ENCODE data around the gene RAD51B.

RAD51B gene

DNA sequence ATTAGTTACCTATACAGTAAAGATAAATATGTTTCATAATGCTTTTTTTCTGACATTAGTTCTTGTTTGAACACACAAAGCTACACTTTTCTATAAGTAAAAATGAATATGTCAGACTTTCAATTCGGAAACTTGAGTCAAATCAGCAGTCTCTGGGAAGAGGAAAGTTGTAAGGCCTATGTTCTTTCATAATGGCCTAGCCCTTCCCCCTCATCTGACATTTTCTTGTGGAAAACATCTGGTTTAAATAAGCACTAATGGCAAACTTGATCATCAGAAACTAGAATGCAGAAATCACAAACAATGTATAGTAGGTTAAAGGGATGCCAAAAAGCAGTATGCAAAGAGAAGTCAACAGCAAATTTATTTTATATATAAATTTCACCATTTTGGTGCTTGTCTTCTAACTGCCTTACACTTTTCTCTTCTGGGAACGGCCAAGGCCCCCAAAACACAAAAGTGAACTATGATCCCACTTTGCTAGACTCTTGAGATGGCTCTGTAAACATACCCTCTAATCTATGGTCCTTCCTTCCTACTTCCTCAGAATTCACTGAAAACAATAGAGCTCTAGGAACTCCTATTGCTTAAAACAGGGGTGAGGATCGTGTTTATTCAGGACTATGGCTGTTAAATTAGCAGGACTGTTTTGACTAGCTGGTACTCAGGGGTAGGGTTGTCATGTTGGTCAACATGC, 444.1 kb downstream of the RAD51B start:
- Histone ChIP-seq H3K9me3 (ENCODE audit: control insufficient read depth, insufficient read depth, low read depth, low read length) (no peaks in the 10 kb centered on the region), H3K36me3 (ENCODE audit: control insufficient read depth in 2 of 2, insufficient read depth in 1 of 2, low read length in 2 of 2) (no peaks in the 10 kb centered on the region), H3K27ac (ENCODE audit: extremely low read depth, low read depth, low read length) (no peak overlapping the region), H3K4me3 (ENCODE audit: low read depth, low read length) (no peak overlapping the region), H3K4me1 (ENCODE audit: control insufficient read depth, insufficient read depth, low read length) (no peaks in the 10 kb centered on the region)
- ChIA-PET CTCF (interaction anchor here (0.6 to 1.2 kb wide), 2 partner anchors 329 to 373 kb away, joined by 3 read pairs; no protein-coding TSS in a partner anchor), POLR2A (no interaction called here)
- TF ChIP-seq, protein P1, sequence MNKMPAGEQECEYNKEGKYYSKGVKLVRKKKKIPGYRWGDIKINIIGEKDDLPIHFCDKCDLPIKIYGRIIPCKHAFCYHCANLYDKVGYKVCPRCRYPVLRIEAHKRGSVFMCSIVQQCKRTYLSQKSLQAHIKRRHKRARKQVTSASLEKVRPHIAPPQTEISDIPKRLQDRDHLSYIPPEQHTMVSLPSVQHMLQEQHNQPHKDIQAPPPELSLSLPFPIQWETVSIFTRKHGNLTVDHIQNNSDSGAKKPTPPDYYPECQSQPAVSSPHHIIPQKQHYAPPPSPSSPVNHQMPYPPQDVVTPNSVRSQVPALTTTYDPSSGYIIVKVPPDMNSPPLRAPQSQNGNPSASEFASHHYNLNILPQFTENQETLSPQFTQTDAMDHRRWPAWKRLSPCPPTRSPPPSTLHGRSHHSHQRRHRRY (tag by site-specific recombination; IDR thresholded peaks at IDR 0.05) = no peak
- TF ChIP-seq, protein P2, sequence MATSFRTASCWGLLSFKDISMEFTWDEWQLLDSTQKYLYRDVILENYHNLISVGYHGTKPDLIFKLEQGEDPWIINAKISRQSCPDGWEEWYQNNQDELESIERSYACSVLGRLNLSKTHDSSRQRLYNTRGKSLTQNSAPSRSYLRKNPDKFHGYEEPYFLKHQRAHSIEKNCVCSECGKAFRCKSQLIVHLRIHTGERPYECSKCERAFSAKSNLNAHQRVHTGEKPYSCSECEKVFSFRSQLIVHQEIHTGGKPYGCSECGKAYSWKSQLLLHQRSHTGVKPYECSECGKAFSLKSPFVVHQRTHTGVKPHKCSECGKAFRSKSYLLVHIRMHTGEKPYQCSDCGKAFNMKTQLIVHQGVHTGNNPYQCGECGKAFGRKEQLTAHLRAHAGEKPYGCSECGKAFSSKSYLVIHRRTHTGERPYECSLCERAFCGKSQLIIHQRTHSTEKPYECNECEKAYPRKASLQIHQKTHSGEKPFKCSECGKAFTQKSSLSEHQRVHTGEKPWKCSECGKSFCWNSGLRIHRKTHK (tag by site-specific recombination; IDR thresholded peaks at IDR 0.05) = no peak
- no peak for TF ChIP-seq ZNF23 (tag by site-specific recombination; IDR thresholded peaks at IDR 0.05; ENCODE audit: borderline replicate concordance)
- no peak for TF ChIP-seq ZNF146 (tag by site-specific recombination; IDR thresholded peaks at IDR 0.05)
- 0 out of 2 replicates have a peak, but pooled peaks have one; percentile 18 for TF ChIP-seq ZNF335 (tag by site-specific recombination; conservative IDR thresholded peaks at IDR 0.05)
- TF ChIP-seq, protein P3, sequence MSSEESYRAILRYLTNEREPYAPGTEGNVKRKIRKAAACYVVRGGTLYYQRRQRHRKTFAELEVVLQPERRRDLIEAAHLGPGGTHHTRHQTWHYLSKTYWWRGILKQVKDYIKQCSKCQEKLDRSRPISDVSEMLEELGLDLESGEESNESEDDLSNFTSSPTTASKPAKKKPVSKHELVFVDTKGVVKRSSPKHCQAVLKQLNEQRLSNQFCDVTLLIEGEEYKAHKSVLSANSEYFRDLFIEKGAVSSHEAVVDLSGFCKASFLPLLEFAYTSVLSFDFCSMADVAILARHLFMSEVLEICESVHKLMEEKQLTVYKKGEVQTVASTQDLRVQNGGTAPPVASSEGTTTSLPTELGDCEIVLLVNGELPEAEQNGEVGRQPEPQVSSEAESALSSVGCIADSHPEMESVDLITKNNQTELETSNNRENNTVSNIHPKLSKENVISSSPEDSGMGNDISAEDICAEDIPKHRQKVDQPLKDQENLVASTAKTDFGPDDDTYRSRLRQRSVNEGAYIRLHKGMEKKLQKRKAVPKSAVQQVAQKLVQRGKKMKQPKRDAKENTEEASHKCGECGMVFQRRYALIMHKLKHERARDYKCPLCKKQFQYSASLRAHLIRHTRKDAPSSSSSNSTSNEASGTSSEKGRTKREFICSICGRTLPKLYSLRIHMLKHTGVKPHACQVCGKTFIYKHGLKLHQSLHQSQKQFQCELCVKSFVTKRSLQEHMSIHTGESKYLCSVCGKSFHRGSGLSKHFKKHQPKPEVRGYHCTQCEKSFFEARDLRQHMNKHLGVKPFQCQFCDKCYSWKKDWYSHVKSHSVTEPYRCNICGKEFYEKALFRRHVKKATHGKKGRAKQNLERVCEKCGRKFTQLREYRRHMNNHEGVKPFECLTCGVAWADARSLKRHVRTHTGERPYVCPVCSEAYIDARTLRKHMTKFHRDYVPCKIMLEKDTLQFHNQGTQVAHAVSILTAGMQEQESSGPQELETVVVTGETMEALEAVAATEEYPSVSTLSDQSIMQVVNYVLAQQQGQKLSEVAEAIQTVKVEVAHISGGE (tag by site-specific recombination; conservative IDR thresholded peaks at IDR 0.05; ENCODE audit: low read depth) = no peak
- TF ChIP-seq, protein P4, sequence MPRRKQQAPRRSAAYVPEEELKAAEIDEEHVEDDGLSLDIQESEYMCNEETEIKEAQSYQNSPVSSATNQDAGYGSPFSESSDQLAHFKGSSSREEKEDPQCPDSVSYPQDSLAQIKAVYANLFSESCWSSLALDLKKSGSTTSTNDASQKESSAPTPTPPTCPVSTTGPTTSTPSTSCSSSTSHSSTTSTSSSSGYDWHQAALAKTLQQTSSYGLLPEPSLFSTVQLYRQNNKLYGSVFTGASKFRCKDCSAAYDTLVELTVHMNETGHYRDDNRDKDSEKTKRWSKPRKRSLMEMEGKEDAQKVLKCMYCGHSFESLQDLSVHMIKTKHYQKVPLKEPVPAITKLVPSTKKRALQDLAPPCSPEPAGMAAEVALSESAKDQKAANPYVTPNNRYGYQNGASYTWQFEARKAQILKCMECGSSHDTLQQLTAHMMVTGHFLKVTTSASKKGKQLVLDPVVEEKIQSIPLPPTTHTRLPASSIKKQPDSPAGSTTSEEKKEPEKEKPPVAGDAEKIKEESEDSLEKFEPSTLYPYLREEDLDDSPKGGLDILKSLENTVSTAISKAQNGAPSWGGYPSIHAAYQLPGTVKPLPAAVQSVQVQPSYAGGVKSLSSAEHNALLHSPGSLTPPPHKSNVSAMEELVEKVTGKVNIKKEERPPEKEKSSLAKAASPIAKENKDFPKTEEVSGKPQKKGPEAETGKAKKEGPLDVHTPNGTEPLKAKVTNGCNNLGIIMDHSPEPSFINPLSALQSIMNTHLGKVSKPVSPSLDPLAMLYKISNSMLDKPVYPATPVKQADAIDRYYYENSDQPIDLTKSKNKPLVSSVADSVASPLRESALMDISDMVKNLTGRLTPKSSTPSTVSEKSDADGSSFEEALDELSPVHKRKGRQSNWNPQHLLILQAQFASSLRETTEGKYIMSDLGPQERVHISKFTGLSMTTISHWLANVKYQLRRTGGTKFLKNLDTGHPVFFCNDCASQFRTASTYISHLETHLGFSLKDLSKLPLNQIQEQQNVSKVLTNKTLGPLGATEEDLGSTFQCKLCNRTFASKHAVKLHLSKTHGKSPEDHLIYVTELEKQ (tag by site-specific recombination; IDR thresholded peaks at IDR 0.05; ENCODE audit: borderline replicate concordance) = no peak
- TF ChIP-seq, protein P5, sequence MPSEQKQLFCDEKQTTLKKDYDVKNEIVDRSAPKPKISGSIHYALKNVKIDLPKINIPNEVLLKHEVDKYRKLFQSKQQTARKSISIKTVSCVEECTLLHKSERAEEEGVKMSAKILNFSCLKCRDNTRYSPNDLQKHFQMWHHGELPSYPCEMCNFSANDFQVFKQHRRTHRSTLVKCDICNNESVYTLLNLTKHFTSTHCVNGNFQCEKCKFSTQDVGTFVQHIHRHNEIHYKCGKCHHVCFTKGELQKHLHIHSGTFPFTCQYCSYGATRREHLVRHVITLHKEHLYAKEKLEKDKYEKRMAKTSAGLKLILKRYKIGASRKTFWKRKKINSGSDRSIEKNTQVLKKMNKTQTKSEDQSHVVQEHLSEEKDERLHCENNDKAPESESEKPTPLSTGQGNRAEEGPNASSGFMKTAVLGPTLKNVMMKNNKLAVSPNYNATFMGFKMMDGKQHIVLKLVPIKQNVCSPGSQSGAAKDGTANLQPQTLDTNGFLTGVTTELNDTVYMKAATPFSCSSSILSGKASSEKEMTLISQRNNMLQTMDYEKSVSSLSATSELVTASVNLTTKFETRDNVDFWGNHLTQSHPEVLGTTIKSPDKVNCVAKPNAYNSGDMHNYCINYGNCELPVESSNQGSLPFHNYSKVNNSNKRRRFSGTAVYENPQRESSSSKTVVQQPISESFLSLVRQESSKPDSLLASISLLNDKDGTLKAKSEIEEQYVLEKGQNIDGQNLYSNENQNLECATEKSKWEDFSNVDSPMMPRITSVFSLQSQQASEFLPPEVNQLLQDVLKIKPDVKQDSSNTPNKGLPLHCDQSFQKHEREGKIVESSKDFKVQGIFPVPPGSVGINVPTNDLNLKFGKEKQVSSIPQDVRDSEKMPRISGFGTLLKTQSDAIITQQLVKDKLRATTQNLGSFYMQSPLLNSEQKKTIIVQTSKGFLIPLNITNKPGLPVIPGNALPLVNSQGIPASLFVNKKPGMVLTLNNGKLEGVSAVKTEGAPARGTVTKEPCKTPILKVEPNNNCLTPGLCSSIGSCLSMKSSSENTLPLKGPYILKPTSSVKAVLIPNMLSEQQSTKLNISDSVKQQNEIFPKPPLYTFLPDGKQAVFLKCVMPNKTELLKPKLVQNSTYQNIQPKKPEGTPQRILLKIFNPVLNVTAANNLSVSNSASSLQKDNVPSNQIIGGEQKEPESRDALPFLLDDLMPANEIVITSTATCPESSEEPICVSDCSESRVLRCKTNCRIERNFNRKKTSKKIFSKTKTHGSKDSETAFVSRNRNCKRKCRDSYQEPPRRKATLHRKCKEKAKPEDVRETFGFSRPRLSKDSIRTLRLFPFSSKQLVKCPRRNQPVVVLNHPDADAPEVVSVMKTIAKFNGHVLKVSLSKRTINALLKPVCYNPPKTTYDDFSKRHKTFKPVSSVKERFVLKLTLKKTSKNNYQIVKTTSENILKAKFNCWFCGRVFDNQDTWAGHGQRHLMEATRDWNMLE (tag by site-specific recombination; conservative IDR thresholded peaks at IDR 0.05; ENCODE audit: low read depth) = no peak

All from HEK293 (cell line).